Keratinocyte (primary cell): ENCODE results near the gene GPR160.

Experiments
- EZH2 ChIP-seq: IDR thresholded peaks from one replicate; pipeline ENCODE4 v1.6.1; 2012; ENCODE audit warnings: inconsistent platforms, mild to moderate bottlenecking, low read length, moderate library complexity
- TF ChIP-seq, protein P1 (sequence below), 3 experiments: IDR thresholded peaks in 1 of 3; conservative IDR thresholded peaks in 1 of 3; optimal IDR thresholded peaks in 1 of 3; 2 replicates in 2 of 3; 3 replicates in 1 of 3; pipeline versions ENCODE3 to v1.5.1; 2011; ENCODE audit warnings: low read length in 3 of 3, mild to moderate bottlenecking in 3 of 3, moderate library complexity in 2 of 3, control low read depth in 1 of 3, inconsistent platforms in 1 of 3; ENCODE audit not compliant: insufficient read depth in 2 of 3; ENCODE audit errors: extremely low read depth in 1 of 3

DNA sequence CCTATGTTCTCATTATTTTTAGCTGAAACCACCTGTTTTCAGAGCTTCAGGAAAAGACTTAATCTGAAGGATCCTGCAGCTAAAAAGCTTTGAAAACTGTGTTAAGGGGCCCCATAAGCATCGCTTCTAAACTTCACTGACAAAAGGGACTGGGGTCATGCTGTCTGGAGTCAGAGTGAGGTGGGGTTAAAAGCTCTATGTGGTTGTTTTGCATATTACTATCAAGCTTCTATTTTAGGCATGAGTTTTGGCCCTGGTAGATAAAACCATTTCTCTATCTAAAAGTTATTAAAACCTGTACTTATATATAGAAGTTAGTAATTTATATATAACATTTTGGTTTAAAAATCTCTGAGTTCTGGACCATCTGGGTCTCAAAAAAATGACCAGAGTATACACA is 45.5 kb downstream of the GPR160 start:
- TF ChIP-seq, protein P1, sequence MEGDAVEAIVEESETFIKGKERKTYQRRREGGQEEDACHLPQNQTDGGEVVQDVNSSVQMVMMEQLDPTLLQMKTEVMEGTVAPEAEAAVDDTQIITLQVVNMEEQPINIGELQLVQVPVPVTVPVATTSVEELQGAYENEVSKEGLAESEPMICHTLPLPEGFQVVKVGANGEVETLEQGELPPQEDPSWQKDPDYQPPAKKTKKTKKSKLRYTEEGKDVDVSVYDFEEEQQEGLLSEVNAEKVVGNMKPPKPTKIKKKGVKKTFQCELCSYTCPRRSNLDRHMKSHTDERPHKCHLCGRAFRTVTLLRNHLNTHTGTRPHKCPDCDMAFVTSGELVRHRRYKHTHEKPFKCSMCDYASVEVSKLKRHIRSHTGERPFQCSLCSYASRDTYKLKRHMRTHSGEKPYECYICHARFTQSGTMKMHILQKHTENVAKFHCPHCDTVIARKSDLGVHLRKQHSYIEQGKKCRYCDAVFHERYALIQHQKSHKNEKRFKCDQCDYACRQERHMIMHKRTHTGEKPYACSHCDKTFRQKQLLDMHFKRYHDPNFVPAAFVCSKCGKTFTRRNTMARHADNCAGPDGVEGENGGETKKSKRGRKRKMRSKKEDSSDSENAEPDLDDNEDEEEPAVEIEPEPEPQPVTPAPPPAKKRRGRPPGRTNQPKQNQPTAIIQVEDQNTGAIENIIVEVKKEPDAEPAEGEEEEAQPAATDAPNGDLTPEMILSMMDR (optimal IDR thresholded peaks at IDR 0.05 in 1 of 3, IDR thresholded peaks at IDR 0.05 in 1 of 3, conservative IDR thresholded peaks at IDR 0.05 in 1 of 3; ENCODE audit: extremely low read depth in 1 of 3, insufficient read depth in 2 of 3, low read length in 3 of 3): no peak
- TF ChIP-seq EZH2: no peak
